HUES48 (cell line): Measurements from ENCODE around the gene ARHGEF2.
A peak's percentile ranks its signal among the peaks of the same experiment; 100 is the strongest.

Experiments used
- H3K27ac ChIP-seq: one replicate; pipeline ENCODE4 v1.7.0; 2013; ENCODE audit warnings: low read depth, low read length, inconsistent platforms
- H3K27me3 ChIP-seq: 2 replicates; pipeline ENCODE4 v1.6.1; 2013; ENCODE audit warnings: mild to moderate bottlenecking, low read length; ENCODE audit not compliant: control insufficient read depth, insufficient read depth
- H3K36me3 ChIP-seq: 2 replicates; pipeline ENCODE4 v1.6.1; 2013; ENCODE audit warnings: low read length; ENCODE audit not compliant: control insufficient read depth, insufficient read depth
- H3K4me1 ChIP-seq: 2 replicates; pipeline ENCODE4 v1.6.1; 2013; ENCODE audit warnings: mild to moderate bottlenecking, low read length; ENCODE audit not compliant: control insufficient read depth, insufficient read depth
- H3K4me3 ChIP-seq: 2 replicates; pipeline ENCODE4 v1.5.1; 2013; ENCODE audit warnings: mild to moderate bottlenecking, low read depth, low read length
- H3K9ac ChIP-seq: 2 replicates; pipeline ENCODE4 v1.6.1; 2013; ENCODE audit warnings: mild to moderate bottlenecking, low read depth, low read length, moderate library complexity
- H3K9me3 ChIP-seq: 2 replicates; pipeline ENCODE4 v1.6.1; 2013; ENCODE audit warnings: low read length; ENCODE audit not compliant: control insufficient read depth, insufficient read depth

ARHGEF2 gene

DNA sequence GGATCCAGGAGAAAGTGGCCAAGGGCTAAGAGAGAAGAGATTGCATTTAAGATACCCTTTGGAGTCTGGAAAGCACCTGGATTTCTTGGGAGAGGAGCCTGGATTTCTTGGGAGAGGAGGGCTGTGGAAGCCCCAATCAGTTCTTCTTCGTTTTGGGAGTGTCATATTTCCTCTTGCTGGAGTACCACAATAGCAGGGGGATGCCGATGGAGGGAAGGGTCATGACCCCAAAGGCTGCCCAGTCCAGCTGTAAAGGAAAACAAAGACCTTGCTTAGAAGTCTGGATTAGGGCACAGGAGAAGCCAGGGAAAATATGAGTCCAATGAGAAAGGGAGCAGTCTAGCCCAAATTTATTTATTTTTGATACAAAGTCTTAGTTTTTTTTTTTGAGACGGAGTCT lies 31.1 kb upstream of the ARHGEF2 start:
- Histone ChIP-seq H3K36me3 (peaks cover 61% of the 10 kb centered on the region), H3K4me1 (no peaks in the 10 kb centered on the region), H3K9ac (no peak overlapping the region), H3K27ac (no peak overlapping the region), H3K27me3 (no peaks in the 10 kb centered on the region), H3K9me3 (no peaks in the 10 kb centered on the region), H3K4me3 (no peak overlapping the region)

DNA sequence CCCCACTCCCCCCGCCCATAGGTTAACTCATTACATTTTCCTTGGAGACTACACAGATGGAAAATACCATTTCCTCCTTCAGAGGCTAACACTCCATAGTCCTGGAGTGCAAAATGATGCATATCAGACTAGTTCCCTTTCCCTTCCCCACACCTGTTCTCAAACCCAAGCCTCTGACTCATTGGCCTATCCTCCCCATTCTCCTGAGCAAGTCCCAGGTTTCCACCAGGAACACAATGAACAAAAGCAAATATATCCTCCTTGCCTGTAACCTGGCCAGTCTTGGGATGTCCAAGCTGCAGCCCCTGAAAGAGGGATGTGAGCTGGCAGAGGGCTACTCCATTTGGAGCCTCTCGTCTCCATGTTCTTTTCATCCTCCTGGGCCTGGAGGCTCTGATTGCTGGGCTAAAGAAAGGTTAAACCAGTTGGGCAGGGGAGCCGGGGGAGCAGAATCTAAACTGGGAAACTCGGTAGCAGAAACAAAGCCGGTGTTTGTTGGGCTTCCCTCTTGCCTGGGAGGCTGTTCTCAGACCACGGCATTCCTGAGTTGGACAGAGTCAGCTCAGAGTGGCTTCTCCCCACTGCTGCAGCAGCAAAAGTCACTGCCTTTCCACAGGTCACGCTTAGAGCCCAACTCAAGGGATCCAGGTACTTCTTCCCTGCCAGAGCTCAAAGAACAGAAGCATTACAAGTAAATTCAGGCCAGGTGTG lies 28.5 kb upstream of the ARHGEF2 start:
- Histone ChIP-seq H3K9me3 (no peaks in the 10 kb centered on the region), H3K27me3 (no peaks in the 10 kb centered on the region), H3K9ac (no peak overlapping the region), H3K4me3 (no peak overlapping the region), H3K27ac (peak overlapping the region; percentile 6), H3K36me3 (peaks cover 36% of the 10 kb centered on the region), H3K4me1 (no peaks in the 10 kb centered on the region)

DNA sequence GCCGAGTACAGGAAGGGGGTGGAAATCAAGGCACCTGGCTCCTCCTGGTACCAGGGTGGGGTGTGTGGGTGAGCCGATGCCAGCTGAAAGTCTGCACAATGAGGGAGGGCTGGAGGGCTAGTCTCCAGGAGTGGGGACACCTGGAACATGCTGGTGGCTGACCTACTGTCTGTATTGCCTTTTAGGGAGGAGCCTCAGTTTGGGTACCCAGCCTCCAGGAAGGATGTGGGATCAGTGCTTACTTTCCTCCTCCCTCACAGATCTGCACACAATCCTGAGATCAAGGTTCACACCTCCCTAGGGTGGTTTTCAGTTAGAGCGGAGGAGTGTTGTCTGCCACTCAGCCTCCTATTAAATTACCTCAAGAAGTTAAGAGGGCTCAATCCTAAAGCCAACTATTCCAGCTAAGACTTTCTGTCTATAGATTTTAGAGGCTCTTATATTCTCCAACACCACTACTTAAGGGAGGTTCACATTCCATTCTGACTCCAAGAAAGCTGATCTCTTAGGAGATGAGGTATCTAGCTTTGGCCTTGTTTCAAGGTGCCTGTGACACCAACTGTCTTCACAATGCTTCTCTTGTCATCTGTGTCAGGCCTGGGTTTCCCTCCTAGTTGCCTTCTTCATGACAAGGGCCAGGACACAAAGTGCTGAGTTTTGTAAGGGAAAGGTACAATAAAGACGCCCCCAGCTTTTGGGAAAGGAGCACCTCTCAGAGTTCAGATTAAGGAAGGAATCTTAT lies 26.7 kb upstream of the ARHGEF2 start:
- peaks cover 18% of the 10 kb centered on the region for H3K36me3 ChIP-seq
- H3K27ac ChIP-seq: no peak overlapping the region
- H3K9me3 ChIP-seq: no peaks in the 10 kb centered on the region
- H3K4me1 ChIP-seq: no peaks in the 10 kb centered on the region
- H3K4me3 ChIP-seq: no peak overlapping the region
- no peaks in the 10 kb centered on the region for H3K27me3 ChIP-seq
- H3K9ac ChIP-seq: no peak overlapping the region

DNA sequence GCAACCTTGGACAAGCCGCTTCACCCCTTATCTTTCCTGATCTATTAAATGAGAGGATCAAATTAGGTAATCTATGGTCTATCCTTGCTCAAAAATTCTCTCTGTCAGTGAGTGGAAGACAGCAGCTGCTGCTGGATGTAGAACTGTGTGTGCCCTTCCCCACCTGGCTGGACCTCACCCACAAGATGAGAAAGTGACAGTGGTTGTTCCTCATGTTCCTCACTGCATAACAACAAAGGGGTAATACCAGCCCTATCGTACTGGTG lies 25.5 kb upstream of the ARHGEF2 start:
- H3K4me3 ChIP-seq: no peak overlapping the region
- no peak overlapping the region for H3K9ac ChIP-seq
- H3K27me3 ChIP-seq: no peaks in the 10 kb centered on the region
- peaks cover 6% of the 10 kb centered on the region for H3K36me3 ChIP-seq
- H3K4me1 ChIP-seq: no peaks in the 10 kb centered on the region
- no peaks in the 10 kb centered on the region for H3K9me3 ChIP-seq
- H3K27ac ChIP-seq: no peak overlapping the region

DNA sequence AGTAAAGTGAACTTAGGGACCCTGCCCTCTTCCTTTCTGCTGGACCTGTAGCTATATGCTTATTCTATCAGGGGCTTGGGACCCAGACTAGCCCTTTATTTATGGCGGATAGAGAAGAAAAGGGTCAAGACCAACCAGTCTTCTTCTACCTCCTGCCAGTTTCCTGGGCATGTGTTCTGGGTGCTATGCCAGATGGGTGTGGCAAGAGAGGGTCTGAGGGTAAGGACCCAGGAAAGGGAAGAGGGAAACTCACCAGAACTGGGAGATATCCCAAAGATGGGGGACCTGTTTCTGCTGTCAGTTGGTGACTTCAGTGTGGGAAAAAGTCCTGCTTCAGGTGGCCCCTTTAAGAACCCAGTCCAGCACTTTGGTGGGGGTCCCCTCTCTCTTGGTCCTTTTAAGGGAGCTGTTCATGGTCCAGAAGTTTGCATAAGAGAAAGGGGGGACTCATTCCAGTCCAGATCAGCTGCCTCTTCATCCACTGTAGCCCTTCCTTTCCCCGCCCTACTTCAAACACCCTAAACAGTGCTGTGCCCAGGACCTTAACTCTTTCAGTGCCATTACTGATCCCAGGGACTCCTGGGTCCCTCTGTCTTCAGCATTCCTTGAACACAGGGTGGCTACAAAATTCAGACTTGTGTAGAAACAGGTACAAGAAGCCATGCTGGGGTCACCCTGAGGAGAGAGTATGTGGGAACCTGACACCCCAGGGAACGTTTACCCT lies 24.0 kb upstream of the ARHGEF2 start:
- H3K36me3 ChIP-seq: no peaks in the 10 kb centered on the region
- H3K4me3 ChIP-seq: no peak overlapping the region
- no peak overlapping the region for H3K9ac ChIP-seq
- no peaks in the 10 kb centered on the region for H3K27me3 ChIP-seq
- H3K27ac ChIP-seq: no peak overlapping the region
- H3K4me1 ChIP-seq: no peaks in the 10 kb centered on the region
- H3K9me3 ChIP-seq: no peaks in the 10 kb centered on the region

DNA sequence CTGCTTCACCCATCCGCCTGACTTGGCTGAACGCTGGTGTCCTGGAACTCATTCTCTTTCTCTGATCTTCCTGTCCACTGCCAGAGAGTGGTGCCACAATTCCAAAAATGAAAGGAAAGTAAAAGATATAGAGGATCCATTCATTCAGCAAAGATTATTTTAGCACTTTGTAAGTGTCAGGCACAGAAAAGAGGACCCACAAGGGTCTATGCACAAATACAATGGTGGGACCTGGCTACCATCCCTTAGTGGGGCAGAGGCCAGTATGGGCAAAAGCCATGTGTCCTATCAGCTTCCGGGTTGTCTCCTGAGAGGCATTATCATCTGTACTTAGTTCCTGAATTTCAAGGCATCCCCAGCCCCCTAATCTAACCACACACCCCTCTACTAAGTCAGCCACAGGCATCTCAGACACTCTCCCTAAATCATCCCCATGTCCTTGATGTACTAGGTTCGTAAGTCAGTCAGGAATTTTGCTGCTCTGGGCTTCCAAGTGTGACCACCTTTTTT lies 23.4 kb upstream of the ARHGEF2 start:
- no peaks in the 10 kb centered on the region for H3K27me3 ChIP-seq
- no peaks in the 10 kb centered on the region for H3K4me1 ChIP-seq
- H3K9me3 ChIP-seq: no peaks in the 10 kb centered on the region
- no peak overlapping the region for H3K9ac ChIP-seq
- no peaks in the 10 kb centered on the region for H3K36me3 ChIP-seq
- no peak overlapping the region for H3K4me3 ChIP-seq
- H3K27ac ChIP-seq: no peak overlapping the region

DNA sequence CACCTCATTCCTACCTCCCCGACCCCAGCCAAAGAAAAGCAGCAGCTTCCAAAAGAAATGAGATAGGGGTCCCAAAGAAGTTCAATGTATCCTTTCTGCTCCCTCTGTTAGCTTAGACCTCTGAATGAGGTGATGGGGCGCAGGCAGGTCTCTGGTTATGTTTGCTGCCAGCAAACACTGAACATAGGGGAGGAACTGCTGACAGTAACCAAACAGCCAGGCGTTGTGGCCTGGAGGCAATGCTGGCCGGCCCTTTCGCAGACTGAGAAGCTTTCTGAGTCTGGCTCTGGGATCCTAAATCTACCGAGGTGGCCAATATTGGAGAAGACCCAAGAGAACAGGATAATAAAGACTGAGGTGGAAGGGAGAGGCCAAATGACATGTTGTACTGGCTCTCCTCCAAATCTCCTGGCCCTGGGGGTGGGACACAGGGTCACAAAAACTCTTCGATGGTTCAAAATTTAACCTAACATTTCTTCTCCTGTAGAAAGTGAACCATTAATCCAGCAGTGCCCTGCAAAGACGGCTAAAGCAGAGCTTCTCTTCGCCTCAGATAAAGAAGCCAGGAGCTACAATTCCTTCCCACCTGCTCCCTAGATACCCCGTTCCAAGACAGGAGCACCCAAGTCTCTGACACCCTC lies 22.8 kb upstream of the ARHGEF2 start:
- H3K4me1 ChIP-seq: no peaks in the 10 kb centered on the region
- H3K27ac ChIP-seq: no peak overlapping the region

DNA sequence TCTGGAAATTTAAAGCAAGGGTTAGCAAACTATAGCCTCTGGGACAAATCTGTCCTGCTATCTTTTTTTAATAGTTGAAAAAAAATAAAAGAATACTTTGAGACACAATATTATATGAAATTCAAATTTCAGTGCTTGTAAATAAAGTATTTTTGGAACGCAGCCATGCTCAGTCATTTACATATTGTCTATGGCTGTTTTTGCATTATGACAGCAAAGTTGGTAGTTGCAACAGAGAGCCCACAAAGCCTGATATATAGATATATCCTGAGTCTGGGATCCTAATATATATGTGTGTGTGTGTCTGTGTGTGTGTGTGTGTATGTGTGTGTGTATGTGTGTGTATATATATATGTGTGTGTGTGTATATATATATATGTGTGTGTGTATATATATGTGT lies 21.6 kb upstream of the ARHGEF2 start:
- Histone ChIP-seq H3K27me3 (no peaks in the 10 kb centered on the region), H3K9me3 (no peaks in the 10 kb centered on the region), H3K4me1 (no peaks in the 10 kb centered on the region), H3K4me3 (no peak overlapping the region), H3K36me3 (no peaks in the 10 kb centered on the region), H3K27ac (no peak overlapping the region), H3K9ac (no peak overlapping the region)

More for the DNA sequence above, 22.8 kb upstream of the ARHGEF2 start:
- Histone ChIP-seq H3K9ac (no peak overlapping the region), H3K36me3 (no peaks in the 10 kb centered on the region), H3K4me3 (no peak overlapping the region), H3K9me3 (no peaks in the 10 kb centered on the region), H3K27me3 (no peaks in the 10 kb centered on the region)

DNA sequence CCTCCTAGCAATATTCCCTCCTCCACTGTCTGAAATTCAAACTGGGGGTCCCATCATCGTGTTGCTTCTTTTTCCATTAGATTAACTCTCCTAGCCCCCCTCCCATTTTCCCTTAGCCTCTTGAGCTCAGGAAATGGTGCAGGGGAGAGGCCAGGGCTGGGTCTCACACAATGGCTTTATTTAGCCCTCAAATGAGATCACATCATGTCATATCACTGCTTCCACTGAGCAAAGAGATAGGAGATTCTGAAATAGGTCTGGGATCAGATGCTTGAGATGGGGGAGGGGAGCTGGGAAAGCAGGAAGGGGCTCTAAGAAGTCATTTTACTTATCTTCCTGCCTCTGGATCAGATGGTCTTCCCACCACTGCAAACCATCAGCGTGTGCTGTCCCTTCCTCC lies 17.8 kb upstream of the ARHGEF2 start:
- no peak overlapping the region for H3K27ac ChIP-seq
- H3K36me3 ChIP-seq: no peaks in the 10 kb centered on the region
- H3K9me3 ChIP-seq: no peaks in the 10 kb centered on the region
- no peak overlapping the region for H3K9ac ChIP-seq
- no peaks in the 10 kb centered on the region for H3K4me1 ChIP-seq
- H3K27me3 ChIP-seq: no peaks in the 10 kb centered on the region
- no peak overlapping the region for H3K4me3 ChIP-seq

DNA sequence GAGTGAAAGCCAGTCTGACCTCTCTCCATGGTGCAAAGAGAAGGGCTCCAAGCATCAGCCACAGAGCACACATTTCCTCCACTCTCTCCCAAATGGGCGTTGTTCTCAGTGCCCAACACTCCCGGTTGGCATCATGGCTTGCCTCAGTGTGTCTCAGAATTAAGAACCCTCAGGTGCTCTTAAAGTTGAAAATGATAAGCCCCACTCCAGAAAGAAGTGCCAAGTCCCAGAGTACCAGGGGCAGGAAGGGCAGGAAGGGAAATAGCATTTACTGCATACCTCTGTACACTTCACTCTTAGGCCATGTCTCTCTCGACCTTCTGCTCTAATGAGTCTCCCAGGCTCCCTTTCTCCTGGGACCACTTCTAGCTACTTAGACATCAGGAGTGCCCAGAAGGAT lies 15.2 kb upstream of the ARHGEF2 start:
- H3K27me3 ChIP-seq: no peaks in the 10 kb centered on the region
- no peak overlapping the region for H3K27ac ChIP-seq
- 0 out of 2 replicates have a peak, but pooled peaks cover 4% of the 10 kb centered on the region for H3K4me1 ChIP-seq
- H3K9me3 ChIP-seq: no peaks in the 10 kb centered on the region
- no peaks in the 10 kb centered on the region for H3K36me3 ChIP-seq
- no peak overlapping the region for H3K4me3 ChIP-seq
- no peak overlapping the region for H3K9ac ChIP-seq
